ENCODE data around the gene SAMD3. TPM values are rescaled to one million over a fixed set of nuclear protein-coding genes. Genes with fewer than 3 reads are reported as not detected.

Gene SAMD3
- total and polyA plus RNA-seq, 4 donors = 0.08 to 4.3 (median 1.2) TPM

GRCh38 chr6:130188207-130188899 lies 34.4 kb downstream of the SAMD3 start:
- no peaks in the 10 kb centered on the region for H3K4me1 ChIP-seq (ENCODE audit: control insufficient read depth in 4 of 4, insufficient read depth in 4 of 4, low read length in 3 of 4)
- H3K9ac ChIP-seq (ENCODE audit: low read depth in 1 of 2, low read length in 2 of 2) = no peak overlapping the region
- no peak for DNase-seq (ENCODE audit: low spot score)
- no peaks in the 10 kb centered on the region for H3K36me3 ChIP-seq (ENCODE audit: control insufficient read depth in 4 of 4, insufficient read depth in 3 of 4, low read depth in 1 of 4, low read length in 3 of 4)
- 72% methylated on average over 6 of the region's 6 CpGs for WGBS
- TF ChIP-seq FOXA2 (IDR thresholded peaks at IDR 0.05) (no peak), CTCF (IDR thresholded peaks at IDR 0.05; ENCODE audit: low read depth, low read length, missing input control) (no peak), HNF4G (IDR thresholded peaks at IDR 0.05) (no peak), NR2F2 (IDR thresholded peaks at IDR 0.05) (no peak), FOXA1 (IDR thresholded peaks at IDR 0.05) (no peak), GABPA (IDR thresholded peaks at IDR 0.05 in 1 of 2, conservative IDR thresholded peaks at IDR 0.05 in 1 of 2) (no peak), RAD21 (IDR thresholded peaks at IDR 0.05) (no peak)
- no peak overlapping the region for H3K4me3 ChIP-seq (ENCODE audit: low read depth in 1 of 3, low read length in 3 of 3)
- H3K27ac ChIP-seq (ENCODE audit: low read depth in 1 of 2, low read length in 2 of 2) = no peak overlapping the region
- H3K9me3 ChIP-seq (ENCODE audit: control insufficient read depth in 4 of 4, low read length in 3 of 4) = no peaks in the 10 kb centered on the region
- H3K27me3 ChIP-seq (ENCODE audit: control insufficient read depth in 4 of 4, insufficient read depth in 4 of 4, low read length in 3 of 4) = no peaks in the 10 kb centered on the region

GRCh38 chr6:130187335-130188206 lies 35.2 kb downstream of the SAMD3 start:
- 79% methylated on average over 3 of the region's 3 CpGs for WGBS

More at GRCh38 chr6:130187335-130188206, 35.2 kb downstream of the SAMD3 start:
- Histone ChIP-seq H3K27me3 (ENCODE audit: control insufficient read depth in 4 of 4, insufficient read depth in 4 of 4, low read length in 3 of 4) (no peaks in the 10 kb centered on the region), H3K36me3 (ENCODE audit: control insufficient read depth in 4 of 4, insufficient read depth in 3 of 4, low read depth in 1 of 4, low read length in 3 of 4) (no peaks in the 10 kb centered on the region), H3K27ac (ENCODE audit: low read depth in 1 of 2, low read length in 2 of 2) (no peak overlapping the region), H3K4me3 (ENCODE audit: low read depth in 1 of 3, low read length in 3 of 3) (no peak overlapping the region), H3K4me1 (ENCODE audit: control insufficient read depth in 4 of 4, insufficient read depth in 4 of 4, low read length in 3 of 4) (no peaks in the 10 kb centered on the region), H3K9me3 (ENCODE audit: control insufficient read depth in 4 of 4, low read length in 3 of 4) (no peaks in the 10 kb centered on the region), H3K9ac (ENCODE audit: low read depth in 1 of 2, low read length in 2 of 2) (no peak overlapping the region)
- TF ChIP-seq ZBTB33 (IDR thresholded peaks at IDR 0.05) (no peak), ATF3 (IDR thresholded peaks at IDR 0.05) (no peak), SP1 (IDR thresholded peaks at IDR 0.05) (no peak), TAF1 (conservative IDR thresholded peaks at IDR 0.05) (no peak), CTCF (IDR thresholded peaks at IDR 0.05; ENCODE audit: low read depth, low read length, missing input control) (no peak), HNF4G (IDR thresholded peaks at IDR 0.05) (no peak), RAD21 (IDR thresholded peaks at IDR 0.05) (no peak), FOXA1 (IDR thresholded peaks at IDR 0.05) (no peak), REST (IDR thresholded peaks at IDR 0.05) (no peak), EGR1 (IDR thresholded peaks at IDR 0.05; ENCODE audit: low read depth in 2 of 2) (no peak), JUND (IDR thresholded peaks at IDR 0.05) (no peak), HNF4A (conservative IDR thresholded peaks at IDR 0.05) (no peak), MAX (IDR thresholded peaks at IDR 0.05) (no peak)
- DNase-seq (ENCODE audit: low spot score) = no peak
